HuH-7.5 (cell line): ENCODE results near the gene CDK1.
"Not testable (repeated sequence)": the region's sequence is repeated elsewhere in the genome, so short reads cannot be mapped to it uniquely, and the experiment has no call there.

Experiments used
- DNase-seq: peaks from one replicate; pipeline ENCODE4 v3.0.0; 2011; ENCODE audit warnings: low spot score

Gene CDK1

GRCh38 chr10:60817398-60817805 lies 39.1 kb downstream of the CDK1 start:
- DNase-seq: no peak

- no peak for DNase-seq
Measured at GRCh38 chr10:60818134-60818770, 40.0 kb downstream of the CDK1 start.

GRCh38 chr10:60819271-60819670 lies 41.0 kb downstream of the CDK1 start:
- DNase-seq: no peak

GRCh38 chr10:60820093-60820754 lies 41.9 kb downstream of the CDK1 start:
- no peak for DNase-seq

GRCh38 chr10:60821656-60822055 lies 43.4 kb downstream of the CDK1 start:
- no peak for DNase-seq

GRCh38 chr10:60822809-60823208 lies 44.5 kb downstream of the CDK1 start:
- DNase-seq: no peak

- DNase-seq: no peak
Measured at GRCh38 chr10:60823324-60823723, 45.0 kb downstream of the CDK1 start.

GRCh38 chr10:60825520-60825919 lies 47.2 kb downstream of the CDK1 start:
- no peak for DNase-seq

- DNase-seq: no peak
Measured at GRCh38 chr10:60827791-60828488, 49.7 kb downstream of the CDK1 start.

GRCh38 chr10:60828489-60828852 lies 50.2 kb downstream of the CDK1 start:
- DNase-seq: no peak

GRCh38 chr10:60832136-60832535 lies 53.9 kb downstream of the CDK1 start:
- not testable (repeated sequence) for DNase-seq

- no peak for DNase-seq
Measured at GRCh38 chr10:60834401-60834800, 56.1 kb downstream of the CDK1 start.

- no peak for DNase-seq
Measured at GRCh38 chr10:60835049-60835448, 56.8 kb downstream of the CDK1 start.

GRCh38 chr10:60841227-60841626 lies 62.9 kb downstream of the CDK1 start:
- not testable (repeated sequence) for DNase-seq

- no peak for DNase-seq
Measured at GRCh38 chr10:60842694-60843093, 64.4 kb downstream of the CDK1 start.
